HG02973 (cell line): ENCODE data around the gene ATXN1.

Experiments
- ATAC-seq: cut with Tn5 transposase; IDR thresholded peaks from one replicate; pipeline ENCODE4 v1.9.1; 2021; ENCODE audit warnings: moderate library complexity; ENCODE audit not compliant: unreplicated experiment

Gene ATXN1

DNA sequence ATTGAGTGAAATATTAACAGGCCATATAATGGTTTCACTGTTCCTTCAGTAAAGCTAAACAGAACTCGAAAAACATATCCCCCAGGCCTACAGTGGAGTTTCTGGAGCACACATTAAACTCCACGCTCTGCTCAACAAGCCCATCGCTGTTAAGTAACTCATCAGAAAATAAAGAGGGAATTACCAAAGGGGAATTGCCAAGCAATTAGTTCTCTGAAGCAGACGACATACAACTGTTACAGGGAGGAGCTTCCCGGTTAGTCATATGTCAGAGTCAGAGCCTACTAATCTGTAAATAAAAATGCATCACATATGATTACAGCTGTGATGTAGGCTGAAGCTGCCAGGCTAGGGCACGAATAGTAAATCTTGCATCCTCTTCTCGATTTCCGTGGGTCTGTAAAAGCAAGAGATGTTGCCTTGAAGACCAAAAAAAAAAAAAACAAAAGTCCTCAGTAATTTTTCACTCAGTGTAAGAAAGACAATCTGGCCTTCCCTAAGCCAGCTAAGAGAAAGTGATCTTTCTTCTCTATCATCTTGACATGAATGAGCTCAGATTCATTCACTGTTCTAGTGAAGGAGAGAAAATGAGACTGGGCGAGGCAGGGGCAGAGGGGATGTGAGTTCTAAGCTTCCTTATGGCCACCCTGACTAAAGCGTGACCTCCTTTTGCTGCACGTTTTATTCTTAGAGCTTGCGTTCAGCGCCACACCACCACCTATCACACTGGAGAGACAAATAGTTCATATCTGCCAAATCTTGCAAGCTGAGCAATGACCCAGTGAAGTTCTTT lies 13.8 kb downstream of the ATXN1 start:
- ATAC-seq, result no peak

DNA sequence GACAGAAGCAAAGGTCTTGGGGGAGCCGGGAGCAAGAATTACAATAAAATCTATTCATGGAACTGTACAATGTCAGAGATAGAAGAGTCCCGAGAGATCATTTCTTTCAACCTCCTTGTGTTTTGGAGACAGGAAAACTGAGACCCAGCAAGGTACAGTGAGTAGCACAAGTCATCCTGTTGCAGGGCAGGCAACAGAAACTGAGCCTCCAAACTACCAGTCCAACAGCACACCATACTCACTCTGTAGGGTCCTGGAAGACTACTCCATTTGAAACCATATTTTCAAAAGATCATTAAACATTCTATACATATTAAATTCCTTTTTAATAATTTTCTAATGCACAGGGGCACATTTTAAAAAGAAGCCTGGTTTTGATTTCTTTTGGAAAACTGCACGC lies 14.4 kb downstream of the ATXN1 start:
- no peak for ATAC-seq

DNA sequence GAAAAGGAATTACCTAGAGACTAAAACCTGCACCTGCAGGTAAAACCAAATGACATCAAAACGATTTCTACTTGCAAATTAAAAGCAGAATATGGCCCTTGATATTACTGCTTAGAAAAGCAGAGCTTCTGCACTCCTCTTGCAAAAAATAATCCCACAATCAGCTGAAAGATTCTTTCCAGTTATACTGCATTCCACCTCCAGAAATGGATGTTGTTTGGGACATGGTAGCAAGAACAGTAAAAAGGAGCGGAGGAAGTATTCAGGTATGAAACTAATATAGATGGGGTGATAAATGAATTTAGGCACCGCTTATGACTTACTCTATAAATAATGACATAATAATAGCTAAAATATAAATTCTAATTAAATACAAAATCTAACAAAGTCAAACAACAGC lies 14.9 kb downstream of the ATXN1 start:
- no peak for ATAC-seq

DNA sequence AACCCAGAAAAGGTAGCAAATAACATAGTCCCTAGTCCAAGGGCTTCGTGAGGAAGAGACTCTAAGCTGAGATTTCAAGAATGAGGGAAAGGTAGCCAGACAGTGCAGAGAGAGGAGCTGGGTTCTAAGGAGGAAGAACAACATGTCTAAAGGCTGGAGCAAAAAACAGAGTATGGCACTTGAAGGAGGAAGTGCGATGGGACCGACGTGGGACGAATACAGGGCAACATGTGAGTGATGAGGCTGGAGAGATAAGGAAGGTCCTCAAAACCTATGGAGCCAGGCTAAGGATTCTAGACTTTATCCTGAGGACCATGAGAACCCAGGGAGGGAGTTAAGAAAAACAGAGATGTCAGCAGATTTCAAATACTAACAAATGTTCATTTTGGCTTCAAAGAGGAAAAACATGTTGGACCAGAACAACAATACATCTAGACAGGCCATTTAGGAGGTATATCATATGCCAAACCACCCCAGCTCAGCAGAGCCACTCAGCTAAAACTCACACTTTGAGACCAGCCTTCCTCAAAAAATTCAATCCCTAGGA lies 17.5 kb downstream of the ATXN1 start:
- no peak for ATAC-seq

DNA sequence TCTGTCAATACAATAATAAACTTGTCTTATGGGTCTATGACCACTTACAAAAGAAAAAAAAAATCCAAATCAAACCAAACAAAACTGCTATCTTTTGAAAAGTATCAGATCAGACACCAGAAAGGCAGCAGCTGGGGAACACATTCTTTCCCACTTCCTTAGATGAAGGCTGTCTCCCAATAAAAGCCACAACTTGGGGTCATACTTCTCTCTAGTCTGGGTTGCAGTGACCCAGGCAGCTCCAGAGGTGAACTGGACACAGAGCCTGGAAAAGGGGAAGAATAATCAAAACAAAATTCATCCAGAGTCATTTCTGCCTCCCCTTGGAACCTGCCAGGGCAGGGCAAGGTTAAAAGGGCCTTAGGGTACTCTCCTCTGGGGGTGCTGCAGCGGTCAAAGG lies 19.1 kb downstream of the ATXN1 start:
- no peak for ATAC-seq

DNA sequence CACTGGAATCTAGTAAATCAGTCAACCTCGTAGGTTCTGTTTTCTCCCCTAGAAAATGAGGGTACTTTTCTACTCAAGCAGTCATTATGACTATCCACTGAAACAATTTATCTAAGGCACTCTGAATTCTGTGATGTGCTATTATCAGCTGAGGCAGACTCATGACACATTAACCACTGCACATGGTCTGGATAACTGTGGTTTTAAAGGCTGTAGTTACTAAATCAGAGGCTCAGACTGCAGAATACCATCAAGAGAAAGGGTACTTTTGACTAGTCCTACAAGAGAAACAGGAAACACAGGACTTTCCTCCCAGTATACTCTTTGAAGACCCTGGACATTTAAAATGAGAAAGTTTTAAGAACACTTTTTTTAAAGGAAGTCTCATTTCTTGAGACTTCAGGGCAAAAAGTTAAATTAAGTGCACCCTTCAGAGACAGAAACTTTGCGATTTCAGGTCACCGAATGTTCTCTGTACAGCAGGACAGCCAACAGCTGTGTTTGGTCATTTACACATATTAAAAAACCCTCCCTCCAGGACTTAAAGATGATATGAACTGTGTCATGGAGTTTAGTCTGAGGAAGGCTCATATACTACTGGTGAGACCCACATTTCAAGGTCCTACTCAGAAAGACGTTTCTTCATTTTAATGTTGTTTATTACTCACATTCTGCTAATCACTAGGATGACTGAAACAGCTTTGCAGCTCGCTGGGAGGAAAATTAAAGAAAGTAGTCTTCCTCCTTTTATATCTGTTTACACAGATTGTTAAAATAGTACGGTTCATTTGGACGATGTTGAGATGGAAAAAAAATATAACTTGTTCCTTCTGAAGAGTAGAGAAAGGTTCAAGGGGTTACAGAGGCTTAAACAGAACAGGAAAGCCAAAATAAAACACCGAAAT lies 19.9 kb downstream of the ATXN1 start:
- ATAC-seq, result peak; percentile 80

DNA sequence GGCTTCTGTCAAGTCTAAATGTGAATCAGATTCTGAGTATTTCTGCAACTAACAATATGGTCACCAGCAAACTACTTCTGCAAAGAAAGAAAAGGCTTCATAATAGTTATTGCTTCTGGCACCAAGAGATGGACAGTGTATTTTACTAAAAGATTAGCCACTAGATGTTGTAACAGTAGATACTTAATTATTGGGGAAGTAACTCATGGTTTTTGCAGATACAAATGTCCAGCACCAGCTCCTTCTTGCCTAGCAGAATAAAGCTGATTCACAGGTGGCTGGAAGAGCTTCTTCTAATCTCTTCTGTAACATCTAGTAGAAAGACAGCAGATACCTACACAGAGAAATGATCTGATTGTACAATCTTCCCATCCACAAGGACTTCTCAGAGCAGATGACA lies 21.2 kb downstream of the ATXN1 start:
- no peak for ATAC-seq

DNA sequence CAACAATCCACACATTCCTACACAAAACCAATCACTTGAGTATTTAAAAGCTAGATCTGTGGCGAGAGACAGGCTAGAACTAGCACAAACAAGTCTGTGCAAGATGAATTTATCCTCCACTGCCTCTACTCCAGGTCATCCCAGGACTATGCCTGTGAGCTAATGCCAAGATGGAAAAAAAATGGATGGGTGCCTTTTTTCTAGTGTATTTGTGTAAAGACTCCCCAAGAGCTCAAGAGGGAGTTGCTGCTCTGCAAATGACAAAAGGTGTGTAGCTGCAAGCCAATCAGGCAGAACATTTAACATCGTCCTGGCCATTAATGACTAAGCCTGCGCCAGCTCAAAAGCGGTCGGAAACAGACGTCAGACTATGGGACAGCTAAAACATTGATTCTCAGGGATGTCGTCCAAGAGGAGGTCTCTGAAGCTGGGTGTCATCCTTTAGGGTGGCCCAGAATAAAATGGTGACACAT lies 21.9 kb downstream of the ATXN1 start:
- no peak for ATAC-seq

DNA sequence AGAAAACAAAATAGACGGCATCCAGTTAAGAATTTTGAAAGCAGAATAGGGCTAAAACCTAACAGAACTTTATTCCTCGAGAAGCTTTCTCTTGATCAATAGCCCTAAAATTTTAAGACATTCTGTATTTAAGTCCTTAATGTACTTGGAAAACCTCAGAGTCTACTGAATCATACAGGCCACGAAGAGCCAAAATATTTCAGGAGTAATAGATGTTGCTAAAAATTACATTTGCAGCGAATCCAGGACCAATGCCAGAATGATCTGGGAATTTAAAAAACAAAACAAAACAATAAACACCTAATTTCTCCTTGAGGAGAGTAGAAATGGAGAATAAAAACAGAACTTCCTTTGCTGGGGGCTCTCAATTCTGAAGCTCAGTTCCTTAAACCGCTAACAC lies 23.3 kb downstream of the ATXN1 start:
- no peak for ATAC-seq

DNA sequence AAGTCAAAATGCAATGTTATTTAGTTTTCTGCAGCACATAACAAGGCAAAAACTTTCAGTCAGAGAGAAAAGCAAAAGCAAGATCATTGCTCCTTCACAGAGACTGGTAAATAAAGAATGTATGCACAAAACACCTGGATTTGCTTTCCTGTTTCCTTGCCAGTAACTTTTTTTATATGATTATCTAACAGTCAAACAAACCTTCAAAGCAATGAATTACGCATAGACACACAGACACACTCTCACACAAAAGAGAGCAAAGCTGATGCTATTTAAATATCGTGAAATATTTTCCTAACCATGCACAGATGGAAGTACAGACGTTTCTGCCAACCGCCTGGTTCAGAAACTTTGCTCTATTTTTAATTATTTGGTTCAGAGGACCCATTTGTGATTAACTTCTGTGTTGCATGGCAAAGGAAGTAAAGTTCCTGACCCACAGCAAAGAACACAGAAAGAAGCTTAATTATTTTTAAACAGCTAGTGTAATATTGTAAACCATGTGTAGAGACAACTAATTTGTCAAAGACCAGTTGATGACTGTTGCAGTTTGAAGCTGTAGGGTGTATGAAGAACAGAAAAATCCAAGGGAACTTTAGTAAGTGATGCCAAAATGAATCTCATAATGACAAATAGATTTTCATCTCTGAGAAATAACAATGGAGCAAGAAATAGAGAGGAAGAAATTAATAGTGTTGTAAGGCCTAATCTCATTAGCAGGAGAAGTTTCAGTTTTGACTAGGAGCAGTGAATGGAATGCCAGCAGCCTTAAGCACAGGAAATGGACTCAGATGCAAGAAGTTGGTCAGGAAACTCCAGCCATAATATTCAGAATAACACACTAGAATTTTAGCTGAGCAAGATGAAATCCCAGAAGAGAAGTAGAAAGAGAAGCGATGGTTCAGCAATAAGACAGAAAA lies 24.1 kb downstream of the ATXN1 start:
- ATAC-seq, result no peak

DNA sequence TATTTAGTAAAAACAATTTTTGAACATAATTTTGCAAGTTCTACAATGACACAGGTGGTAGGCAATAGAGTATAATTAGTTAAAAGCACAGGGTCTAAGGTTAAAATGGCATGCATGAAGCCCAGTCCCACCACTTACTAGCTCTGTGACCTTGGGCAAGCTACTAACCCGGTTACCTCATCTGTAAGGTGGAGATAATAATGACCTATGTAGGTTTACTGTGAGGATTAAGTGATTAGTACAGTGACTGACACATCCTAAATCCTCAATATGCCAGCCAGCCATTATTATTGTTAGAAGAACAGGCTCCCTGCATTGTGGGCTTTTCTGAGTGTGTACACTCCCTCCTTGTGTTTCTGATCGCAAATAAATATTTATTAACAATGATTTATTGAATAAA lies 26.2 kb downstream of the ATXN1 start:
- no peak for ATAC-seq

DNA sequence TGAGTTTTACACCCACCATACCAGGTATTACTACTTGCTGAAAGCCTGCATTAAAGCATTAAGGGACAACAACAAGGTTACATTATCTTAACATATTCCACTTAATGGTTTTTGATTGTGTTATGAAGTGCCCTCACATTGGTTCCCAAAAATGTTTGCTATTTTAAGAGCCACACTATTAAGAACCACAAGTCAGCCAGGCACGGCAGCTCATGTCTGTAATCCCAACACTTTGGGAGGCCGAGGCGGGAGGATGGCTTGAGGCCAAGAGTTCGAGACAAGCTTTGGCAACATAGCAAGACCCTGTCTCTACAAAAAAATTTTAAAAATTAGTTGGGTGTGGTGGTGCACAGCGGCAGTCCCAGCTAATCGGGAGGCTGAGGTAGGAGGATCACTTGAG lies 28.2 kb downstream of the ATXN1 start:
- ATAC-seq, result no peak

DNA sequence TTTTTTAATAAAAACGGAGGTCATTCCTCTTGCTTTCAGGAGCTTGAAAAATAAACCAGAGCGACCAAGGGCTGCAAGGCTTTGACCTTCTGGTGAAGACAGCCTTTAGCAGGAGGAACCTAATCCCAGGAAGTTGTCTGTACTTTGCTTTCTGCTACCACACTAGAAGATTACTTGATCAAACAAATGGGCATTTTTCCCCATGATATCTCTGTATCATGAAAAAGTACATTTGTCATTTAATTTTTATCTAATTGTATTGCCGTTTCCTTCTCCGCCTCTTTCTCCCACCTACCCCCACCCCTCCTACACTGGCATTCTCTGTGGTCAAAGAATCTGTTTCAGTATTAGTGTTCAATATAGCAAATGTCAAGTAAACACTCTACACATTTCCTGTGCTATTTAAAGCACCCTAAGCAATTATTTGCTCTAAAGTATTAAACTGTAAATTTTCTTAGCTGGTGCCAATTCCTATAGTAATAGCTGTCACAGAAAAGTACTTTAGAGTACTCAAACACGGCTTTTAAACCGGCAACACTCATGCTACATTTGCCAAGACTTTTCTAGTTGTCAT lies 29.7 kb downstream of the ATXN1 start:
- peak; percentile 98 for ATAC-seq

DNA sequence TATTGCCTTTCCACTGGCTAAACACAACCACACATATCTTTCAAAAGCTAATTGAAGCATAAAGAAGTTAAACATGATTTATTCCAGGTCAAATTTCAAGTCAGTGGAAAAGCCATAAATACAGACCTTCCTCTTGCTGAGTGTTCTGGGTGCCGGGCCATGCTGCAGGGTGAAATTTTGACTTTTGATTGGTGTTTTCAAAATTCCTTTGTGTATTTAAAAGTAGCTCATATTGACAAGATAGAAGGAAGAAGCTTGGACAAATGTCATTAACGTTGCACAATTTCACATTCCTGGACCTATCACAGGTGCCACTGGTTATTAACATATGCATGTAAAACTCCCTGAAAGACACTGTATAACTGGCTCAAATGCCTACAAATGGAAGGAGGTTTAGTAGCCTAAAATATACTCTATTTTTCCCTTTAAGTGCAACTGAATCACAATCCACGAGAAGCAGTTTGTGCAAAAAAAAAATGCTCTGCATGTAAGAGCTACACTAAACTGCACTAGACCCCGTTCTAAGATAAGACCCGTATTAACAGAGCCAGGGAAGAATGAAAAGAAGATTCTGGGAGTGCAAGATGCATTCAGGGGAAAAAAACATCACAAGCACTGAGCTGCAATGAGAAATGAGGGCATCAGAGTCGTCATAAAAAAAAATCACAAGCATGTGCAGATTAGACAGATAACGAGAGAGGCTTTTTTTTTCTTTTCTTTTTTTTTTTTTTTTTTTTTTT lies 30.4 kb downstream of the ATXN1 start:
- no peak for ATAC-seq

DNA sequence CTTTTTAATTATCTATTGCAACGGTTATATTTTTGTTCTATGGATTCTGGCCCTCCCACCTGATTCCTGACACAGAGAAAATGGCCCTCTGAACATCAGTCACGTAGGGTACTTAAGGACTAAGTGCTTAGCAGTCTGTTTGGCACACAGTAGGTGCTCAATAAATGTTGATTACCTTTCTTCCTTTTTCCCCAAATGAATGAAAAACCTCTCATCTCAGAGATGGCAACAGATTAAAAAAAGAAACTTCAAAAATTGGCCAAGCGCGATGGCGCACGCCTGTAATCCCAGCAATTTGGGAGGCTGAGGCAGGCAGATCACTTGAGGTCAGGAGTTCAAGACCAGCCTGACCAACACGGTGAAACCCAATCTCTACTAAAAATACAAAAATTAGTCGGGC lies 31.5 kb downstream of the ATXN1 start:
- ATAC-seq, result no peak

DNA sequence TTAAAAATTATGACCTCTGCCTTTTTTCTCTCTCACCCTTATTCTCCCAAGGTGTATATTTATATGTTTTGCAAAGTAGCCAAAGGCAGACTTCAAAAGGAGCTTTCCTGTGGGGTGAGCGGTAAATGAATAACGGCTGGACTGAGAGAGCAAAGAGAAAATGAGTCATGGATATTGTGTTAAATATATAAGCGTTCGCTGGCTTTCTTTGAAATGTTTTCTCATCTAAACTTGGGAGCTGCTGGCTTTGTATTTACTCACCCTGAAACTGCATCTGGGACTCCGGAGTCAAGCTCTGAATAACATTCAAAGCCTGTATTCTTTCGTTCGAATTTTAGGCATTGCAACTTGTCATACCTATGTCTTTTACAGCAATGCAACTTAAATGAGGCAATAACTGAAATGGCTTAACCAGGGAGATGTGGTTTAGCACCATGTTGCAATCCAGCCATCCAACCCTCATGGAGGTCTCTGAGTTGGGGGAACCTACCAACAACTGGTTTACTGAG lies 32.0 kb downstream of the ATXN1 start:
- ATAC-seq, result no peak

DNA sequence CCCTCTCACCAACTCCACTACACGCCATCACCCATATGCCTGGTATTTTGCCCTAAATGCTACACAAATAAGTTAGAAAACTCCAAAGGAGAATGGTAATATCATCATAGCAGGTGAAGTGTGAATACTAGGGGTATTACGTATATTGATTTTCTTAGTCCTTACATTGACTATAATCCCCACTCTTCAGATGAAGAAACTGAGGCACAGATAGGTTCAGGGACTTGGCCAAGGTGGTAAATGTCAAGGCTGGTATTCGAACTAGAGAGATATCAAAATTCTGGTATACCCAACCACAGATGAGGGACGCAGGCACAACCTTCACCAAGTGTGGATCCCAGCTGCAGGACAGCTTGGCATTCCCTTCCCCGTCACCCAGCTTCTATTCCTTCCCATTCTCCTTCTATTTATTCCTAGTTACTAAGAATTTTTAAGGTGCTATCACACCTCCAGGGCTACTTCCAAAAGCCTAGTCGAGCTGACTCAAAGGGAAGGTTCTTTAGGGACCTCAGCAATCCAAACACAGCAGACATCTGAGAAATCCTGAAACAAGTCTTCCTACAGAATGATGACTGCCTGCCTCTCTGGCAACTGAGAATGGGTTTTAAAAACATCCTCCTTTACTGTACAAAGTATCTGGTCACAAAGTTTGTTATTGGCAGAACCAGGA lies 32.6 kb downstream of the ATXN1 start:
- ATAC-seq, result no peak

DNA sequence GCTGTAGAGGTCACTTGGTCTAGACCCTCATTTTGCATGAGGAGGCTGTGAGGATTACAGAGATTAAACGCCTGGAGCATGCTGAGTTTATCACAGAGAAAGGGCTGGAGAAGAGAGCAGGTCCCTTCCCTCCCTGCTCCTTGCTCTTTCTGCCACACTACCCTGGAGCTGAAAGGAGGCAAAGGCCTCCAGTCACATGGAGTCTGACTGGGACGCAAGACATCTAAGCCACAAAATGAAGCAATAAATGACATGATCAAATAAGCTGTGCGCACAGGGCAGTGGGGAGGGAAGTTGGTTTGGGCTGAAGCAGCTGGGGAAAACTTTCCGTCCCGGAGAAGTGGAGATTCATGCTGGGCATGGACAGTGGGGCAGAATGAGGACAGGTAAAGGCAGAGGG lies 33.3 kb downstream of the ATXN1 start:
- no peak for ATAC-seq
